ENCODE measurements around the gene YWHAQ. TPM values are rescaled to one million over a fixed set of nuclear protein-coding genes. Genes with fewer than 3 reads are reported as not detected.
A peak's percentile ranks its signal among the peaks of the same experiment; 100 is the strongest.

Gene YWHAQ
- total RNA-seq, 4 donors from 2014 or later, result 223 to 239 (median 230) TPM

DNA sequence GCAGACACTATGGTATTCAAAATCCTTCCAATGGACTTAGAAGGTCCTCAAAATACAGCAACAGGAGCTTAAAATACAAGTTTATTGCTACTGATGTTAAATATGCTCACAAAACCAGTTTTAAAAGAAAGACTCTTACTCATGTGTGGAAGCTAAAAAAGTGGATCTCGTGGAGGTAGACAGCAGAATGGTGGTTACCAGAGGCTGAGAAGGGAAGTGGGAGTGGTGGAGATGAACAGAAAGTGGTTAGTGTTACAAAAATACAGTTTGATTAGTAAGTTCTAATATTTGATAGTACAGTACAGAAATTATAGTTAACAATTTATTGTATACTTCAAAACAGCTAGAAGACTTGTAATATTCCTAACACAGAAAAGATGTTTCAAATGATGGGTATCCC, 87.2 kb downstream of the YWHAQ start:
- H3K27ac ChIP-seq (replicated peaks in 1 of 4), result no peak overlapping the region
- intact Hi-C loops (cut with DNase I), result no loop called here
- TF ChIP-seq POLR2A (IDR thresholded peaks at IDR 0.05; ENCODE audit: low read depth), result no peak
- no peak for TF ChIP-seq POLR2AphosphoS5 (IDR thresholded peaks at IDR 0.05)
- no peak for TF ChIP-seq CTCF (IDR thresholded peaks at IDR 0.05)
- no peak for TF ChIP-seq EP300 (IDR thresholded peaks at IDR 0.05)
- H3K9me3 ChIP-seq, result no peaks in the 10 kb centered on the region
- H3K36me3 ChIP-seq, result peaks cover 0 to 17% (median 6%) of the 10 kb centered on the region in 4 donors
- WGBS, result 59% methylated on average over 1 of the region's 1 CpG
- H3K4me1 ChIP-seq, result peaks cover 42 to 57% (median 47%) of the 10 kb centered on the region in 4 donors
- DNase-seq (ENCODE audit: extremely low spot score), result no peak
- no peaks in the 10 kb centered on the region for H3K27me3 ChIP-seq
- no peak overlapping the region for H3K4me3 ChIP-seq

DNA sequence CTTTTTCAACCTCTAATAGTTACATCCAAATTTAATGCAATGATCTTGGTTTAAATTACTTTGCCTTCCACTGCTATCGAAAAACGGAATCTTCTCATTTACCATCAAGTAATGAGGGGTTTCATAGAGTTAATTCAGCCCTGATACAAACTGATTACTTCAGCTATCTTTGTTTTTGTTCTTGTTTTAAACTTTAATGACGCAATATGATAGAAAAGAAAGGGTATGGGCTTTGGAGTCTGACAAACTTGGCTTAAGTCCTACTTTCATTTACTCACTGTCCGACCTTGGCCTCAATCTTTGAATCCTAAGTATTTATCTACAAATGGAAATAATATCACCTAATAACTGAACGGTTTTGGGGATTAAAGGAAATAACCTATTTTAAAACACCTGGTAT, 91.3 kb downstream of the YWHAQ start:
- WGBS, result 62% methylated on average over 5 of the region's 5 CpGs
- Histone ChIP-seq H3K27ac (replicated peaks in 1 of 4) (peak overlapping the region in 3 of 4 donors; percentile 41 to 56 (median 50)), H3K4me3 (no peak overlapping the region), H3K4me1 (peaks cover 13 to 38% (median 25%) of the 10 kb centered on the region in 4 donors), H3K36me3 (peaks cover 0 to 23% (median 6%) of the 10 kb centered on the region in 4 donors), H3K27me3 (no peaks in the 10 kb centered on the region), H3K9me3 (no peaks in the 10 kb centered on the region)
- TF ChIP-seq EP300 (IDR thresholded peaks at IDR 0.05), result no peak
- no peak for TF ChIP-seq POLR2A (IDR thresholded peaks at IDR 0.05; ENCODE audit: low read depth)
- TF ChIP-seq CTCF (IDR thresholded peaks at IDR 0.05), result no peak
- TF ChIP-seq POLR2AphosphoS5 (IDR thresholded peaks at IDR 0.05), result no peak
- no peak for DNase-seq (ENCODE audit: extremely low spot score)
- intact Hi-C loops (cut with DNase I), result no loop called here

DNA sequence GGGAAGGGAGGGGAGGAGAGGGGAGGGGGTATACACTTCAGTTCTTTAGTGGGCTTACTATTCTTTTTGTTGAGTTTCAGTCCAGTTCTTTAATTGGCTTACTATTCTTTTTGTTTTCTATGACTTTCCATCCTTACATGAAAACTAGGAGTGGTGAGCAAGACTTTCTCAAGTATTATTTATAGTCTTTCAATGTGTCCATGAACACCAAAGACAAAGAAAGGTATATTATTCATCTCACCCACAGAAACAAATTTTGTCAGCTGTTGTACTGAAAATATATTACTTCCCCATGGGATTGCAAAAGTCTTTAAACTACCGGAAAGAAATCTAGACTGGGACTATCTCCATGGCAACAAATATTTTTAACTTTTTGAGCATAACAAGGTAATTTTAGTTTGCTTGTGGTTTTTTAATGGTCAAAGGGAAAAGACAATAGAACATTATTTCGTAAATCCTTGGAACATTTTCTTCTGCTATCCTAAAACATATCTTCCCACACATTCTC, 92.7 kb downstream of the YWHAQ start:
- WGBS, result 21% methylated on average over 2 of the region's 2 CpGs
- intact Hi-C loops (cut with DNase I), result no loop called here
- TF ChIP-seq POLR2A (IDR thresholded peaks at IDR 0.05; ENCODE audit: low read depth) (no peak), POLR2AphosphoS5 (IDR thresholded peaks at IDR 0.05) (no peak), EP300 (IDR thresholded peaks at IDR 0.05) (no peak), CTCF (IDR thresholded peaks at IDR 0.05) (no peak)
- Histone ChIP-seq H3K4me3 (no peak overlapping the region), H3K4me1 (peaks cover 6 to 24% (median 19%) of the 10 kb centered on the region in 4 donors), H3K36me3 (peaks cover 6 to 37% (median 17%) of the 10 kb centered on the region in 4 donors), H3K9me3 (no peaks in the 10 kb centered on the region), H3K27me3 (no peaks in the 10 kb centered on the region), H3K27ac (replicated peaks in 1 of 4) (peak overlapping the region; percentile 5 to 56 (median 40))
- no peak for DNase-seq (ENCODE audit: extremely low spot score)

- no peak overlapping the region for H3K4me3 ChIP-seq
- 93% methylated on average over 6 of the region's 6 CpGs for WGBS
- peaks cover 6 to 38% (median 18%) of the 10 kb centered on the region in 4 donors for H3K36me3 ChIP-seq
- no peak for DNase-seq (ENCODE audit: extremely low spot score)
- H3K9me3 ChIP-seq, result no peaks in the 10 kb centered on the region
- no peaks in the 10 kb centered on the region for H3K27me3 ChIP-seq
- H3K27ac ChIP-seq (replicated peaks in 1 of 4), result no peak overlapping the region
- no peak for TF ChIP-seq EP300 (IDR thresholded peaks at IDR 0.05)
- TF ChIP-seq POLR2A (IDR thresholded peaks at IDR 0.05; ENCODE audit: low read depth), result no peak
- no peak for TF ChIP-seq POLR2AphosphoS5 (IDR thresholded peaks at IDR 0.05)
- TF ChIP-seq CTCF (IDR thresholded peaks at IDR 0.05), result no peak
- intact Hi-C loops (cut with DNase I), result no loop called here
- H3K4me1 ChIP-seq, result peaks cover 6 to 24% (median 19%) of the 10 kb centered on the region in 4 donors
Observed at GRCh38 chr2:9536504-9536903, 94.3 kb downstream of the YWHAQ start.

GRCh38 chr2:9535177-9535576, 95.6 kb downstream of the YWHAQ start:
- WGBS, result 61% methylated on average over 1 of the region's 1 CpG
- H3K36me3 ChIP-seq, result peaks cover 6 to 44% (median 18%) of the 10 kb centered on the region in 4 donors
- peaks cover 6 to 24% (median 18%) of the 10 kb centered on the region in 4 donors for H3K4me1 ChIP-seq
- no peak for TF ChIP-seq CTCF (IDR thresholded peaks at IDR 0.05)
- TF ChIP-seq EP300 (IDR thresholded peaks at IDR 0.05), result no peak
- no peak for TF ChIP-seq POLR2A (IDR thresholded peaks at IDR 0.05; ENCODE audit: low read depth)
- no peak for TF ChIP-seq POLR2AphosphoS5 (IDR thresholded peaks at IDR 0.05)
- intact Hi-C loops (cut with DNase I), result no loop called here
- H3K27ac ChIP-seq (replicated peaks in 1 of 4), result no peak overlapping the region
- no peak overlapping the region for H3K4me3 ChIP-seq
- no peaks in the 10 kb centered on the region for H3K9me3 ChIP-seq
- DNase-seq (ENCODE audit: extremely low spot score), result no peak
- H3K27me3 ChIP-seq, result no peaks in the 10 kb centered on the region
